Measurements from ENCODE around the gene GIGYF2.

Gene GIGYF2

DNA sequence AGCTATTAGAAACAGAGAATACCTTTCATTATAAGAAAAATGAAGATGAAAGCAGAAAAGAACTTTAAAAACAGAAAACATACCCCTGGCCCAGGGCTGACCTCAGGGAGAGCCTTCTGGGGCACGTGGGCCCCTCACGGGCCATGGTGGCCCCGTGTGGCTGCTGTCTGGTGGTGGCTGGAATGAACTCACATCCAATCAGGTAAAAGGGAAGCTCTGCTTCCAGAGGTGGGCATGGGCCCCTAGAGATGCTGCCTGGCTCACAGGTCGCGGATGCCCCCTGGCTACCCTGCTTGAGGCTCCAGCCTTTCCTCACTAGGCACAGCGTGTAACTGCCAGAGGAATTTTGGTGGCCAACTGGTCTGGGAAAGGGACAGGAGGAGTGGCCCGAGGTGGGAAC is 189.5 kb downstream of the GIGYF2 start:
- no peak for TF ChIP-seq SIN3A (IDR thresholded peaks at IDR 0.05; ENCODE audit: borderline replicate concordance, insufficient read depth, low read length)
- TF ChIP-seq TAF1 (IDR thresholded peaks at IDR 0.05; ENCODE audit: borderline replicate concordance, insufficient read depth, low read length), result no peak
- TF ChIP-seq, protein P1, sequence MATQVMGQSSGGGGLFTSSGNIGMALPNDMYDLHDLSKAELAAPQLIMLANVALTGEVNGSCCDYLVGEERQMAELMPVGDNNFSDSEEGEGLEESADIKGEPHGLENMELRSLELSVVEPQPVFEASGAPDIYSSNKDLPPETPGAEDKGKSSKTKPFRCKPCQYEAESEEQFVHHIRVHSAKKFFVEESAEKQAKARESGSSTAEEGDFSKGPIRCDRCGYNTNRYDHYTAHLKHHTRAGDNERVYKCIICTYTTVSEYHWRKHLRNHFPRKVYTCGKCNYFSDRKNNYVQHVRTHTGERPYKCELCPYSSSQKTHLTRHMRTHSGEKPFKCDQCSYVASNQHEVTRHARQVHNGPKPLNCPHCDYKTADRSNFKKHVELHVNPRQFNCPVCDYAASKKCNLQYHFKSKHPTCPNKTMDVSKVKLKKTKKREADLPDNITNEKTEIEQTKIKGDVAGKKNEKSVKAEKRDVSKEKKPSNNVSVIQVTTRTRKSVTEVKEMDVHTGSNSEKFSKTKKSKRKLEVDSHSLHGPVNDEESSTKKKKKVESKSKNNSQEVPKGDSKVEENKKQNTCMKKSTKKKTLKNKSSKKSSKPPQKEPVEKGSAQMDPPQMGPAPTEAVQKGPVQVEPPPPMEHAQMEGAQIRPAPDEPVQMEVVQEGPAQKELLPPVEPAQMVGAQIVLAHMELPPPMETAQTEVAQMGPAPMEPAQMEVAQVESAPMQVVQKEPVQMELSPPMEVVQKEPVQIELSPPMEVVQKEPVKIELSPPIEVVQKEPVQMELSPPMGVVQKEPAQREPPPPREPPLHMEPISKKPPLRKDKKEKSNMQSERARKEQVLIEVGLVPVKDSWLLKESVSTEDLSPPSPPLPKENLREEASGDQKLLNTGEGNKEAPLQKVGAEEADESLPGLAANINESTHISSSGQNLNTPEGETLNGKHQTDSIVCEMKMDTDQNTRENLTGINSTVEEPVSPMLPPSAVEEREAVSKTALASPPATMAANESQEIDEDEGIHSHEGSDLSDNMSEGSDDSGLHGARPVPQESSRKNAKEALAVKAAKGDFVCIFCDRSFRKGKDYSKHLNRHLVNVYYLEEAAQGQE (IDR thresholded peaks at IDR 0.05; ENCODE audit: insufficient read depth in 1 of 2, low read depth in 2 of 2, low read length in 2 of 2), result no peak
- TF ChIP-seq FOXP2 (optimal IDR thresholded peaks at IDR 0.05; ENCODE audit: borderline replicate concordance, extremely low read depth, extremely low read length, insufficient read depth), result no peak
- no peak for TF ChIP-seq POLR2AphosphoS5 (IDR thresholded peaks at IDR 0.05; ENCODE audit: low read depth, low read length)

DNA sequence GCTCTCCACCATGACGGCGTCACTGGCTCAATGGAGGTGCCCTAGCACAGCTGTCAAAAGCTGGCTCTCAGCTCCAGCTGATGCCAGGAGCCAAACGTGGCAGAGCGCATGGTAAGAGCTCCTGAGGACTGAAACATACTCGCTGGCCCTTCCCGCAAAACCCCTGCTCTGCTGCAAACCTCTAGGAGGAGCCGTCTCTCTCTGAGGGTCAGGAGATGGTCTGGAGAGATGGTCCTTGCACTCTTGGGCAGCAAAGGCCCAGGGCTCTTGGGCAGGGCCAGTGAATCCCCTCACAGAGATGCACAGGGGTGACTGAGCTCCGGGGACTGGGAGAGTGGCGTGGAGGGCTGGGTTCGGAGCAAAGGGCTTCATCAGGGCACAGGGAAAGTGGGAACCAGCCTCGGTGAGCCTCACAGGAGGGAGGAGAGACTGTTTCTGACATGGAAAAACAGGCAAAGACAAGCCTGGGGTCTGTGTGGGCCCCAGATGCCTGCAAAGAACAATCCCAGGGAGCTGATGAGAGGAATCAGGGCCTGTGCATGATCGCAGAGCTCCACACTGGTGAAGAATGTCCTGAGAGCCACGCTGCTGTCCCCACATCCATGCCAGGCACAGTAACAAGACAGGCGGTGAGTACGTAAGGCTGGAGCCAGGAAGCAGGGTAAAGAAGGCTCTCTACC is 190.2 kb downstream of the GIGYF2 start:
- TF ChIP-seq TAF1 (IDR thresholded peaks at IDR 0.05; ENCODE audit: borderline replicate concordance, insufficient read depth, low read length) (no peak), SIN3A (IDR thresholded peaks at IDR 0.05; ENCODE audit: borderline replicate concordance, insufficient read depth, low read length) (no peak), FOXP2 (optimal IDR thresholded peaks at IDR 0.05; ENCODE audit: borderline replicate concordance, extremely low read depth, extremely low read length, insufficient read depth) (no peak), POLR2AphosphoS5 (IDR thresholded peaks at IDR 0.05; ENCODE audit: low read depth, low read length) (no peak)
- TF ChIP-seq, protein P1 (IDR thresholded peaks at IDR 0.05; ENCODE audit: insufficient read depth in 1 of 2, low read depth in 2 of 2, low read length in 2 of 2), result no peak

DNA sequence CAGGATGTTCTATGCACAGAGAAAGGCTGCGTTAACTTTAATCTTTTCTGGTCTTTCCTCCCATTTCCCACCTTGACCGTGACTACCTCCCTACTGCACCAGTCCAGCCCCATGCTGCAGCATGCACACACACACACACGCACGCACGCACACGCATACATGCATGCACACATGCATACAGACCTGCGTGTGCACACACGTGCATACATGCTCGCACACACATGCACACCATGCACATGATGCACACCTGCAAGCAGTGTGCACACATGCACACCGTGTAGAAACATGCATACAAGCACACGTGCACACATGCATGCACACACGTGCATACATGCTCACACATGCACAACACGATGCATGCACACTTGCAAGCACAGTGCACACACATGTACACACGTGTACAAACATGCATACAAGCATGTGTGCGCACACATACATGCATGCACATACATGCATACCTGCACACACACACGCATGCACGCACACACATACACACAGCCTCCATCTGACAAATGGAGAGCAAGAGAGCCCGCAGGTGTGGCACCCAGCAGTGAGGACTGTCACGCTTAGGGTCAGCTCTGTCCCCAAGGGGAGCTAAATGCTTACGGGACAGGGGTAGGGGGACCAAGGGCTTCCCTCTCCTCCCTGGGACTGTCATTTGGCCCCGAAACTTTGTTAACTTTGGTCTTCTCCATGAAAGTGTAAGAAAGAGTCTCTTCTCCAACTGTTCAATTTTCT is 191.1 kb downstream of the GIGYF2 start:
- TF ChIP-seq FOXP2 (optimal IDR thresholded peaks at IDR 0.05; ENCODE audit: borderline replicate concordance, extremely low read depth, extremely low read length, insufficient read depth) (no peak), POLR2AphosphoS5 (IDR thresholded peaks at IDR 0.05; ENCODE audit: low read depth, low read length) (no peak), TAF1 (IDR thresholded peaks at IDR 0.05; ENCODE audit: borderline replicate concordance, insufficient read depth, low read length) (no peak), SIN3A (IDR thresholded peaks at IDR 0.05; ENCODE audit: borderline replicate concordance, insufficient read depth, low read length) (no peak)
- TF ChIP-seq, protein P1 (IDR thresholded peaks at IDR 0.05; ENCODE audit: insufficient read depth in 1 of 2, low read depth in 2 of 2, low read length in 2 of 2), result no peak

DNA sequence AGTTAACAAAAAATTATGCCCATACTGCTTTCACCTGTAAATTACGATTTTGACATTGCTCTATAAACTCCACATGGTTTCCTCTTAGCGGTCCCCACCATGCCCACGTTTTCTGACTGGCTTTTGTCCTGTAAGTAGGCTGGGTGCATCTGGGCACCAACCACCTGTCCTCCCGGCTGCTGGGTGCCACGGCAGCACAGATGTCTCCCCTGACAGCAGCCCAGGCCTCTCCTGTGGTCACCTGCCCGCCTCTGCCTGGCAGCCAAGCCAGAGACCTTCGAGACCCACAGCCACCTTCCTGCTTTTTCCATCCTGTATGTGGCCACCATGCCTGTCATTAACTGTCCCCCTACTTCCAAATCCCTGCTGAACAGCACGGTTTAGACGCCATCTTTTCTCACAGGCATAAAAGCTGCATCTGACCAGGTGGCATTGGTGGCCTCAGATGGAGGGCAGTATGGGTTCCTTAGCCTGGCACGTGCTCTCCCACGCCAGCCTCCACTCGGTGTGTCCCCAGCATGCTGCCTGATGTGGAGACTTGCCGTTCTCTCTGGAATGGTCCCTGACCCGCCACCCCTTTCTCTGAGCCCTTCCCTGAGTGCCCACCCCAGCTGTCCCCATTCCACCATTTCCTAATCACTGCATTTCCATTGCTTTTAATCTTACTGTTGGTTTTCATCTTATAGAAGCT is 191.9 kb downstream of the GIGYF2 start:
- TF ChIP-seq FOXP2 (optimal IDR thresholded peaks at IDR 0.05; ENCODE audit: borderline replicate concordance, extremely low read depth, extremely low read length, insufficient read depth), result no peak
- TF ChIP-seq TAF1 (IDR thresholded peaks at IDR 0.05; ENCODE audit: borderline replicate concordance, insufficient read depth, low read length), result no peak
- TF ChIP-seq POLR2AphosphoS5 (IDR thresholded peaks at IDR 0.05; ENCODE audit: low read depth, low read length), result no peak
- TF ChIP-seq SIN3A (IDR thresholded peaks at IDR 0.05; ENCODE audit: borderline replicate concordance, insufficient read depth, low read length), result no peak

DNA sequence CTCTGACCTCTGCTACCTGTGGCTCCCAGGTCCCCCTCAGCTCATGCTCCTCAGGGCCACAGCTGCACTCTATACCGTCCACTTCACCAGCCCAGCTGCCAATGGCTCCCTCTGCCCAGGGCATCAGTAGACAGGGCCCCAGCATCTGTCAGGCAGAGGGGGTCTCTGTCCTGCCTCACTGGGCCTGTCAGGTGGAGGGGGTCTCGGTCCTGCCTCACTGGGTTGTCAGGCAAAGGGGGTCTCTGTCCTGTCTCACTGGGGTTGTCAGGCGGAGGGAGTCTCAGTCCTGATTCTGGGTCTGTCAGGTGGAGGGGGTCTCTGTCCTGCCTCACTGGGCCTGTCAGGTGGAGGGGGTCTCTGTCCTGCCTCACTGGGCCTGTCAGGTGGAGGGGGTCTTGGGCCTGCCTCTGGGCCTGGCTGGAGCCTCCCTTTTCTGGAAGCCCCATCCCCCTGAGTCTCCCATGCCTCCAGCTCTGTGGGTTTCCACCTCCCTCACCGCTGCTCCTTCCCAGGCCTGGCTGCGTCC is 192.8 kb downstream of the GIGYF2 start:
- TF ChIP-seq FOXP2 (optimal IDR thresholded peaks at IDR 0.05; ENCODE audit: borderline replicate concordance, extremely low read depth, extremely low read length, insufficient read depth) (no peak), TAF1 (IDR thresholded peaks at IDR 0.05; ENCODE audit: borderline replicate concordance, insufficient read depth, low read length) (no peak), SIN3A (IDR thresholded peaks at IDR 0.05; ENCODE audit: borderline replicate concordance, insufficient read depth, low read length) (no peak), POLR2AphosphoS5 (IDR thresholded peaks at IDR 0.05; ENCODE audit: low read depth, low read length) (no peak)
- TF ChIP-seq, protein P1 (IDR thresholded peaks at IDR 0.05; ENCODE audit: insufficient read depth in 1 of 2, low read depth in 2 of 2, low read length in 2 of 2), result no peak

Measured in PFSK-1 (cell line).